DMS53 treated with DMSO at 0.1 percent for 48 hours (cell line): ENCODE results near the gene TSTD1.
A peak's percentile ranks its signal among the peaks of the same experiment; 100 is the strongest.
"Not testable (repeated sequence)": the region's sequence is repeated elsewhere in the genome, so short reads cannot be mapped to it uniquely, and the experiment has no call there.

Source experiments
- DNase-seq: peaks from one replicate; lab custom pipeline; 2025; ENCODE audit not compliant: unreplicated experiment; lab: John Stamatoyannopoulos, UW

Gene TSTD1

GRCh38 chr1:161009602-161010211 lies 29.1 kb downstream of the TSTD1 start:
- no peak for DNase-seq

- DNase-seq, result no peak
Observed at GRCh38 chr1:161008869-161009510, 29.8 kb downstream of the TSTD1 start.

GRCh38 chr1:161007369-161007768 lies 31.4 kb downstream of the TSTD1 start:
- DNase-seq, result no peak

- DNase-seq, result no peak
Observed at GRCh38 chr1:161006563-161006962, 32.2 kb downstream of the TSTD1 start.

- no peak for DNase-seq
Observed at GRCh38 chr1:161001525-161001924, 37.2 kb downstream of the TSTD1 start.

GRCh38 chr1:161000736-161001480 lies 37.9 kb downstream of the TSTD1 start:
- no peak for DNase-seq

GRCh38 chr1:160999376-160999775 lies 39.4 kb downstream of the TSTD1 start:
- no peak for DNase-seq

- peak; percentile 6 for DNase-seq
Observed at GRCh38 chr1:160997323-160998038, 41.3 kb downstream of the TSTD1 start.

GRCh38 chr1:160996178-160996577 lies 42.6 kb downstream of the TSTD1 start:
- no peak for DNase-seq

- peak; percentile 24 for DNase-seq
Observed at GRCh38 chr1:160993544-160994193, 45.1 kb downstream of the TSTD1 start.

- DNase-seq, result not testable (repeated sequence)
Observed at GRCh38 chr1:160992036-160992435, 46.7 kb downstream of the TSTD1 start.
